ENCODE results near the gene TBCD.
"Not testable (repeated sequence)": the region's sequence is repeated elsewhere in the genome, so short reads cannot be mapped to it uniquely, and the experiment has no call there.

The TBCD gene

DNA sequence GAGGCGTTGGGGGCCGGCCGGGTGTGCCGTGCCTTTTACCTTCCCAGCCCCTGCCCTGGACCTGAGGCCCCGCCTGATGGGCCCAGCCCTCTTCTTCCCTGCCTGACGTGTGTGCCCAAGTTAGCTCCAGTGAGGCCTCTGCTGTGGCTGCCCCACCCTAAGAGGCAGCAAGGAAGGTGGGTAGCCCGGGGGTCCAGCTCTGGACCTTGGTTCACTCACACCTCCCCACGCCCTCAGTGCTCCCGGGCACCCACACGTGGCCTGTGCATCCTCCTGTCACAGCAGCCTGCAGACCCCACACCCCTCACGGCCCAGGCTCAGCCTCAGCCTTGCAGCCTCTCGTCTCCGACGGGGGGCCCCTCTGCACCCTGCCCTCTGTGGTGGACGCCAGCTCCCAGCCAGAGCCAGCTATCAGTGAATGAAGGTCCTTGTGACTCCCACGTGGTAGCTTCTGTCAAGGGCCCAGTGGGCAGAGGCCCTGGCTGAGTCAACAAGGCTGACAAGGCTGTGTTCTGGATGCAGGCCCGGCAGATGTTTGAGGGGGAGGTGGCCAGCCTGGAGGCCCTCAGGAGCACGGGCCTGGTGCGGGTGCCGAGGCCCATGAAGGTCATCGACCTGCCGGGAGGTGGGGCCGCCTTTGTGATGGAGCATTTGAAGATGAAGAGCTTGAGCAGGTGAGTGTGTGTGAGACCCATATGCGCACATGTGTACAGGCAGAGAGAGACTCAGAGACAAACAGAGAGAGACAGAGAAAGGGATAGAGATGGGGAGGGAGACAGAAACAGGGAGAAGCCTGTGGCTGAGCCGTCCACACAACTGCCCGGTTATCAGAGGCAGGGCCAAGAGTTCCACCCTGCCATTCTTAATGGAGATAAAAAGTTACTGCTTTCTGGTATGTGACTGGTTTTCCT lies 13.6 kb upstream of the TBCD start:
- no peak for ATAC-seq (replicated peaks; ENCODE audit: extremely low read depth, poor library complexity, severe bottlenecking)
- DNase-seq (ENCODE audit: low spot score in 2 of 2): no peak
- no peaks in the 10 kb centered on the region for H3K4me1 Mint-ChIP-seq
- H3K27ac Mint-ChIP-seq (ENCODE audit: low read depth): no peak overlapping the region
- peaks cover 4% of the 10 kb centered on the region for H3K36me3 Mint-ChIP-seq (ENCODE audit: insufficient read depth)
- no peaks in the 10 kb centered on the region for H3K27me3 Mint-ChIP-seq
- H3K9me3 Mint-ChIP-seq: peaks cover 12% of the 10 kb centered on the region
- no peak overlapping the region for H3K4me3 Mint-ChIP-seq

DNA sequence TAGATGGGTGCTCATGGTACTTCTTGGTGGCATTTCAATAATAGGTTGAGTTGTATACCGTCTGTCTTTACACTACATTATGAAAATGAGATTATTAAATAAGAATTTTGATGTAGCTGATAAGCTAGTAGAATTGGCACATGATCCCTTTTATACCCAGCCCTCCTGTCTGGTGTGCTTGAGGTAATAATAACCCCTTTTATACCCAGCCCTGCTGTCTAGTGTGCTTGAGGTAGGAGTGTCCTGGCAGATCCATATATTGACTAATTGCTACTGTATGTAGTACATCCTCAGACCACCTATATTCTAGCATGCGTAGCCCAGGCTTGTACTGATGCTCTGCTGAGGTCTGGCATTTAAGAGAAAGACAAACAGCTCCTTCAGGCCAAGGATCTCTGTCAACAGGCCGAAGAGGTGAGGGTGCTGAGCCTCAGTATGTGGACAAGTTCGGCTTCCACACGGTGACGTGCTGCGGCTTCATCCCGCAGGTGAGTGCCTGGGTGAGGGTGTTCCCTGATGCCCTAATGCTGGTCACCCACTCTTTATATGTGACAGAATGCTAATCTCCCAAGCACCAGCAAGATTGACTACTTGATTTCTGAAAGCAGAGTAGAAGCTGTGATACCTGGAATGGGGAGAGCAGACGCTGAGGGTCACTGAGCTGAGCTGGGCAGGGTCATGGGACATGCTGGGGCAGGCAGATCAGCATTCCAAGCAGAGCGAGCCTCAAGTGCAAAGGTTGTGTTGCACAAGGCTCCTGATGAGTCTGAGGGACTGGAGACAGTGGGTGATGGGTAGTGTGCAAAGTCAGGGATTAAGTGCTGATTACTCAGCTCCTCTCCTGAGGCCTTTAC lies 10.7 kb upstream of the TBCD start:
- Mint-ChIP-seq H3K4me3 (no peak overlapping the region), H3K36me3 (ENCODE audit: insufficient read depth) (peaks cover 3% of the 10 kb centered on the region), H3K4me1 (no peaks in the 10 kb centered on the region), H3K27ac (ENCODE audit: low read depth) (no peak overlapping the region), H3K9me3 (peaks cover 7% of the 10 kb centered on the region), H3K27me3 (no peaks in the 10 kb centered on the region)
- ATAC-seq (replicated peaks; ENCODE audit: extremely low read depth, poor library complexity, severe bottlenecking) (no peak), DNase-seq (ENCODE audit: low spot score in 2 of 2) (no peak)

DNA sequence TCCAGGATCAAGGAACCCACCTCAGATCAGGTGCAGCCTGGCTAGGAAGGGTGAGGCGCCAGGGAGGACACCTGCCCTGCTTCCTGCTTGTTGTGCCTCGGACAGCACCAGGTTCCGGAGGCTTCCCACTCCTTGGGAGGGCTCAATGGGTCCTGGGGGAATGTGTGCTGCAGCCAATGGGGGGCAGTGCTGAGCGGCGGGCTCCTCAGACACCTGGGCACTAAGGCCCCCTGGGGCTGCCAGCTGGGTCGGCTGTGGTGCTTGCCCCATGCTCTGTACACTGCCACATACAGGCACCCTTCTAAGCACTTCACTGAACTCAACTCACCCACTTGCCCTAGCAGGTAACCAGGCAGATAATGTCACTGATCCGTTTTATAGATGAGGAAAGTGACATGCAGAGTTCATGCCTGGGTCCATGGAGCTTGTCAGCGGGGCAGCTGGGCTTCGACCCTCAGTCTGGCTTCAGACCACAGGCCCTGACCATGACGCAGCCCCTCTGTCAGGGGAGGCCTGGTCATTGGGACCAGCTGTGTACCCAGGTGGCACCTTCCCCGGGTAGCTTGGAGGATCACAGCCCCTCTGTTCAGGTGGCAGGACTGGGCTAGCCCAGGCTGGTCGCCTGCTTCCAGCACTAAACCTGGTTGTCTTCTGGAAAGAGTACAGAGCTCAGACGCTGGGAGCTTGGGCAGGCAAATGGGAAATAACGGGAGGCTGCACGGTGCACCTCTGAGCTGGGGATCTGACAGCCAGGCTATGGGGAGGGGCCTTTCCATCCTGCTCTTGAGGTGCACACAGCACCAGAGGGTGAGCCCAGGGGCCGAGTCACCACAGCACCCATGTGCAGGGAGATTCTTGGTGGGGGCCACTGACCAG lies 8.3 kb upstream of the TBCD start:
- H3K27ac Mint-ChIP-seq (ENCODE audit: low read depth): no peak overlapping the region
- H3K9me3 Mint-ChIP-seq: peaks cover 7% of the 10 kb centered on the region
- DNase-seq (ENCODE audit: low spot score in 2 of 2) (no peak), ATAC-seq (replicated peaks; ENCODE audit: extremely low read depth, poor library complexity, severe bottlenecking) (no peak)
- H3K4me1 Mint-ChIP-seq: no peaks in the 10 kb centered on the region
- H3K36me3 Mint-ChIP-seq (ENCODE audit: insufficient read depth): peaks cover 2% of the 10 kb centered on the region
- no peak overlapping the region for H3K4me3 Mint-ChIP-seq
- H3K27me3 Mint-ChIP-seq: no peaks in the 10 kb centered on the region

- H3K27ac Mint-ChIP-seq (ENCODE audit: low read depth); ATAC-seq (replicated peaks; ENCODE audit: extremely low read depth, poor library complexity, severe bottlenecking); H3K4me1 Mint-ChIP-seq; H3K4me3 Mint-ChIP-seq; H3K27me3 Mint-ChIP-seq; DNase-seq (ENCODE audit: low spot score in 2 of 2); H3K9me3 Mint-ChIP-seq; H3K36me3 Mint-ChIP-seq (ENCODE audit: insufficient read depth): not testable (repeated sequence)
These were observed 7.1 kb upstream of the TBCD start for GRCh38 chr17:82744736-82745135.

- Mint-ChIP-seq H3K4me1 (no peaks in the 10 kb centered on the region), H3K36me3 (ENCODE audit: insufficient read depth) (peaks cover 2% of the 10 kb centered on the region), H3K4me3 (no peak overlapping the region), H3K27me3 (no peaks in the 10 kb centered on the region), H3K9me3 (peaks cover 7% of the 10 kb centered on the region), H3K27ac (ENCODE audit: low read depth) (no peak overlapping the region)
- DNase-seq (ENCODE audit: low spot score in 2 of 2) (no peak), ATAC-seq (replicated peaks; ENCODE audit: extremely low read depth, poor library complexity, severe bottlenecking) (no peak)
These were observed 6.3 kb upstream of the TBCD start for GRCh38 chr17:82745524-82745923.

- H3K36me3 Mint-ChIP-seq (ENCODE audit: insufficient read depth): peaks cover 5% of the 10 kb centered on the region
- no peak overlapping the region for H3K27ac Mint-ChIP-seq (ENCODE audit: low read depth)
- no peaks in the 10 kb centered on the region for H3K9me3 Mint-ChIP-seq
- H3K4me3 Mint-ChIP-seq: no peak overlapping the region
- DNase-seq (ENCODE audit: low spot score in 2 of 2) (no peak), ATAC-seq (replicated peaks; ENCODE audit: extremely low read depth, poor library complexity, severe bottlenecking) (no peak)
- peaks cover 8% of the 10 kb centered on the region for H3K4me1 Mint-ChIP-seq
- H3K27me3 Mint-ChIP-seq: no peaks in the 10 kb centered on the region
These were observed 3.1 kb upstream of the TBCD start for GRCh38 chr17:82748756-82749155.

DNA sequence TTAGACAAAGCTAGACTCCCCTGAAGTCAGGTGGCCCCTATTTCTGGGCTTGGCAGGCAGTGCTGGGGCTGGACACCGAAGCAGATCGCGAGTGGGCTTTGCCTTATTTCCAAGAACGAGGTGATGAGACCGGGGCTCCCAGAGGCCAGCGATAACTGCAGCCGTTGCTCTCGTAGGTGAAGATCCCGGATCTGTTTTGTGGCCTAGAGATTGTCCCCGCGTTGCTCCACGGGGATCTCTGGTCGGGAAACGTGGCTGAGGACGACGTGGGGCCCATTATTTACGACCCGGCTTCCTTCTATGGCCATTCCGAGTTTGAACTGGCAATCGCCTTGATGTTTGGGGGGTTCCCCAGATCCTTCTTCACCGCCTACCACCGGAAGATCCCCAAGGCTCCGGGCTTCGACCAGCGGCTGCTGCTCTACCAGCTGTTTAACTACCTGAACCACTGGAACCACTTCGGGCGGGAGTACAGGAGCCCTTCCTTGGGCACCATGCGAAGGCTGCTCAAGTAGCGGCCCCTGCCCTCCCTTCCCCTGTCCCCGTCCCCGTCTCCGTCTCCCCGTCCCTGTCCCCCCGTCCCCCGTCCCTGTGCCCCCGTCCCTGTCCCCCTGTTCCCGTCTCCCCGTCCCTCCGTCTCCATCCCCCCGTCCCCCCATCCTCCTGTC lies 1.5 kb upstream of the TBCD start:
- DNase-seq (ENCODE audit: low spot score in 2 of 2): no peak
- no peak for ATAC-seq (replicated peaks; ENCODE audit: extremely low read depth, poor library complexity, severe bottlenecking)
- H3K4me1 Mint-ChIP-seq: peaks cover 20% of the 10 kb centered on the region
- peaks cover 5% of the 10 kb centered on the region for H3K36me3 Mint-ChIP-seq (ENCODE audit: insufficient read depth)
- H3K27me3 Mint-ChIP-seq: no peaks in the 10 kb centered on the region
- no peaks in the 10 kb centered on the region for H3K9me3 Mint-ChIP-seq
- H3K27ac Mint-ChIP-seq (ENCODE audit: low read depth): no peak overlapping the region
- H3K4me3 Mint-ChIP-seq: peak overlapping the region; percentile 47

DNA sequence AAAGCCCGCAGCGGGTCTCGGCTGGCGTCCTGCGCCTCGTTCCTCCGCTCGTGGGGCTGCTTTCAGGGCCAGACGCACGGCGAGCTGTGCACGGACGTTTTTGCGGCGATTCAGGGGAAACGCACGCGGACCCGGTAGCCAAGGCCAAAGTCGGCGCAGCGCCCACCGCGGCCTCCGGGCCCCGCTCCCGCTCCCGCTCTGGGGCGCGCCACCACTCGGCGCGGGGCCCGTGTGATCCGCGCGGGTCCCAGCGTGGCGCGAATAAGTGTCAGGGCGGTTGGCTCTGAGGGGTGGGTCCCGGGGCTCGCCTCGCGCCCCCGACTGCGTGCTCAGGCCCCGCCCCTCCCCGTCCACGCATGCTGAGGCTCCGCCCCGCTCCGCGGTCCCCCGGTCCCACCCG lies 694 bp upstream of the TBCD start:
- Mint-ChIP-seq H3K4me1 (peaks cover 25% of the 10 kb centered on the region), H3K27me3 (no peaks in the 10 kb centered on the region), H3K4me3 (no peak overlapping the region), H3K9me3 (no peaks in the 10 kb centered on the region), H3K36me3 (ENCODE audit: insufficient read depth) (peaks cover 5% of the 10 kb centered on the region), H3K27ac (ENCODE audit: low read depth) (no peak overlapping the region)
- ATAC-seq (replicated peaks; ENCODE audit: extremely low read depth, poor library complexity, severe bottlenecking): peak; percentile 46
- DNase-seq (ENCODE audit: low spot score in 2 of 2): peak in 1 of 2 donors; percentile 52

GRCh38 chr17:82752371-82753200 lies 721 bp downstream of the TBCD start:
- Mint-ChIP-seq H3K27ac (ENCODE audit: low read depth) (no peak overlapping the region), H3K36me3 (ENCODE audit: insufficient read depth) (peaks cover 14% of the 10 kb centered on the region), H3K4me1 (peaks cover 25% of the 10 kb centered on the region), H3K9me3 (no peaks in the 10 kb centered on the region), H3K27me3 (no peaks in the 10 kb centered on the region), H3K4me3 (peak overlapping the region; percentile 78)
- no peak for DNase-seq (ENCODE audit: low spot score in 2 of 2)
- ATAC-seq (replicated peaks; ENCODE audit: extremely low read depth, poor library complexity, severe bottlenecking): peak; percentile 41

DNA sequence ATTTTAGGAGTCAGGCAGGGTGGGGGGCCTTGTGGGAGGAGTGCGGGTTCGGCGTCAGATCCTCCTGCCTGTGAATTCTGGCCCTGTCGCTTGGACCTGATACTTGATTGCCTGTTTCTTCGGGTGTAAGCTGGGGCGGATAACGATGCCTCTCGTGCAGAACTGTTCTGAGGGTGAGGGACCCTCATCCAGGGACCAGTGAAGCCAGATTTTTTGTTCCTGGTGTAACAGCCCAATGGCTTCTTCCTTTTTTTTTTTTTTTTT lies 1.3 kb downstream of the TBCD start:
- Mint-ChIP-seq H3K4me1 (peaks cover 25% of the 10 kb centered on the region), H3K27me3 (no peaks in the 10 kb centered on the region), H3K27ac (ENCODE audit: low read depth) (no peak overlapping the region), H3K4me3 (peak overlapping the region; percentile 78), H3K9me3 (no peaks in the 10 kb centered on the region), H3K36me3 (ENCODE audit: insufficient read depth) (peaks cover 17% of the 10 kb centered on the region)
- DNase-seq (ENCODE audit: low spot score in 2 of 2) (no peak), ATAC-seq (replicated peaks; ENCODE audit: extremely low read depth, poor library complexity, severe bottlenecking) (no peak)

GRCh38 chr17:82754297-82755208 lies 2.7 kb downstream of the TBCD start:
- no peak for DNase-seq (ENCODE audit: low spot score in 2 of 2)
- H3K36me3 Mint-ChIP-seq (ENCODE audit: insufficient read depth): peaks cover 20% of the 10 kb centered on the region
- H3K27me3 Mint-ChIP-seq: no peaks in the 10 kb centered on the region
- H3K4me3 Mint-ChIP-seq: peak overlapping the region; percentile 78
- H3K4me1 Mint-ChIP-seq: peaks cover 25% of the 10 kb centered on the region
- no peaks in the 10 kb centered on the region for H3K9me3 Mint-ChIP-seq
- ATAC-seq (replicated peaks; ENCODE audit: extremely low read depth, poor library complexity, severe bottlenecking): no peak
- H3K27ac Mint-ChIP-seq (ENCODE audit: low read depth): no peak overlapping the region

Measured in central memory CD8-positive, alpha-beta T cell (primary cell).